Erythroblast (primary cell): ENCODE results near the gene COX6B2.
A peak's percentile ranks its signal among the peaks of the same experiment; 100 is the strongest.
"Not testable (repeated sequence)": the region's sequence is repeated elsewhere in the genome, so short reads cannot be mapped to it uniquely, and the experiment has no call there.

ENCODE experiments used
- DNase-seq, 2 experiments: peaks; one replicate each; lab custom pipeline; 2025; lab: John Stamatoyannopoulos, UW
- GATA1 ChIP-seq: IDR thresholded peaks from 2 replicates; pipeline ENCODE4 v1.6.1; 2011; ENCODE audit warnings: low read depth, mild to moderate bottlenecking, control low read depth, low read length, moderate library complexity
- POLR2A ChIP-seq: IDR thresholded peaks from 2 replicates; pipeline ENCODE4 v1.6.1; 2011; ENCODE audit warnings: mild to moderate bottlenecking, low read length

COX6B2 gene

GRCh38 chr19:55339105-55339888 is 15.2 kb downstream of the COX6B2 start, which contains the start of gene KMT5C:
Gene KMT5C, plus strand, starts transcription at chr19:55339876. Its CDS starts 2,061 bp downstream, at chr19:55341937.
- DNase-seq: peak; percentile 100
- TF ChIP-seq POLR2A (peak; percentile 82), GATA1 (no peak)

GRCh38 chr19:55336101-55336500 is 18.4 kb downstream of the COX6B2 start:
- TF ChIP-seq POLR2A: no peak
- TF ChIP-seq GATA1: no peak
- no peak for DNase-seq

- no peak for TF ChIP-seq GATA1
Observed at GRCh38 chr19:55333870-55334269, 20.6 kb downstream of the COX6B2 start.

GRCh38 chr19:55329791-55330190 is 24.7 kb downstream of the COX6B2 start:
- DNase-seq: not testable (repeated sequence)

More at GRCh38 chr19:55333870-55334269, 20.6 kb downstream of the COX6B2 start:
- no peak for DNase-seq

- not testable (repeated sequence) for DNase-seq
Observed at GRCh38 chr19:55328774-55329318, 25.7 kb downstream of the COX6B2 start.

- DNase-seq: no peak
- TF ChIP-seq GATA1 (no peak), POLR2A (no peak)
Observed at GRCh38 chr19:55325172-55325571, 29.3 kb downstream of the COX6B2 start, which contains the start of gene TMEM150B. Gene TMEM150B, minus strand, starts transcription at chr19:55325341. Its CDS starts 4,305 bp downstream, at chr19:55321036.

- TF ChIP-seq POLR2A (no peak), GATA1 (no peak)
- no peak for DNase-seq
Observed at GRCh38 chr19:55324662-55325061, 29.9 kb downstream of the COX6B2 start.

- no peak for DNase-seq
- no peak for TF ChIP-seq POLR2A
- TF ChIP-seq GATA1: no peak
Observed at GRCh38 chr19:55322204-55322885, 32.2 kb downstream of the COX6B2 start.

- DNase-seq: no peak
- no peak for TF ChIP-seq POLR2A
- TF ChIP-seq GATA1: no peak
Observed at GRCh38 chr19:55321466-55322137, 32.9 kb downstream of the COX6B2 start.

- no peak for DNase-seq
- TF ChIP-seq POLR2A (no peak), GATA1 (no peak)
Observed at GRCh38 chr19:55320844-55321419, 33.6 kb downstream of the COX6B2 start.

- no peak for TF ChIP-seq POLR2A
- no peak for TF ChIP-seq GATA1
- DNase-seq: no peak
Observed at GRCh38 chr19:55319785-55320184, 34.7 kb downstream of the COX6B2 start.

GRCh38 chr19:55316646-55317045 is 37.9 kb downstream of the COX6B2 start:
- DNase-seq: no peak
- no peak for TF ChIP-seq GATA1
- TF ChIP-seq POLR2A: no peak

GRCh38 chr19:55315956-55316525 is 38.5 kb downstream of the COX6B2 start:
- no peak for TF ChIP-seq GATA1
- no peak for TF ChIP-seq POLR2A
- DNase-seq: no peak

- DNase-seq: no peak
- TF ChIP-seq GATA1: no peak
- TF ChIP-seq POLR2A: no peak
Observed at GRCh38 chr19:55314396-55314795, 40.1 kb downstream of the COX6B2 start.
